ENCODE measurements around the gene GCNT1.
"Not testable (repeated sequence)": the region's sequence is repeated elsewhere in the genome, so short reads cannot be mapped to it uniquely, and the experiment has no call there.

GCNT1 gene

DNA sequence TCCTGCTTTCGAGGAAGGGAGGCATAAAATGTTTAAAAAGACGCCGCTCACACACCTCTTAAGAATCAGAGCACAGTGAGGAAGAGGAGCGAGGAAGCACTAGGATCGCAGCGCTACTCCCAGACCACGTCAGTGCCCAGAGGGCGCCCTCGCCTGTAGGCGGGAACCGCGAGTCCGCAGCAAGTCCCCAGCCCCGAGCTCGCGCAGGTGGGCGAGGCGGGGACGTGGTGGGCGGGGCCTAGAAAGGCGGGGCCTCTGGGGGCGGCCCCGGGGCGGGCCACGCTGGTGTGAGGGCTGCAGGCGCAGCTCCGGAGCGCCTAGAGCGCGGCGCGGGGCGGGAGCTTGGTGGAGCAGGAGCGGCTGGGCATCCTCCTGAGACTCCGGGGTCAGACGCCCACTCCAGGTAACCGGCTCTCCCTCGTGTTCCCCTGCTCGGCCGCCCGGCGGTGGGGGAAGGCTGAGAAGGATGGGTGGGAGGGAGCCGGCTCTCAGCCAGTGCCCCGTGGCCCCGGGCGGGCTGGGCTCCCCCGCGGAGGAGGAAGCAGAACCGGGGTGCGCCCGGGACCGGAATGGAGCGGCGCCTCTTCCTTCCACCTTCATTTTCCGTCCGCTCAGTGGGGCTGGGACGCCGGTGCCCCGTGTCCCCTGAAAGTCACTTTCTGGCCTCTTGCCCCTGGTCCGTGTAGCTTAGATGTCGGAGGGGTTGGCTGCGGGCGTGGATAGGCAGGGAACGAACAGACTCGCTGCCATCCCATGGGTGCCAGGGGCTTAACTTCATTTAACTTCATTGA, at the start of gene GCNT1:
GCNT1 (plus strand) TSS at position 280 of the 791 bp plus-strand sequence. CDS start 43,200 bp downstream, outside the sequence.
- DNase-seq, result peak; percentile 51

- DNase-seq, result no peak
Observed at GRCh38 chr9:76412638-76413037, 46.3 kb upstream of the GCNT1 start.

GRCh38 chr9:76413658-76414057, 45.3 kb upstream of the GCNT1 start:
- DNase-seq, result no peak

- no peak for DNase-seq
Observed at GRCh38 chr9:76414661-76415060, 44.3 kb upstream of the GCNT1 start.

GRCh38 chr9:76415154-76415553, 43.8 kb upstream of the GCNT1 start:
- no peak for DNase-seq

DNA sequence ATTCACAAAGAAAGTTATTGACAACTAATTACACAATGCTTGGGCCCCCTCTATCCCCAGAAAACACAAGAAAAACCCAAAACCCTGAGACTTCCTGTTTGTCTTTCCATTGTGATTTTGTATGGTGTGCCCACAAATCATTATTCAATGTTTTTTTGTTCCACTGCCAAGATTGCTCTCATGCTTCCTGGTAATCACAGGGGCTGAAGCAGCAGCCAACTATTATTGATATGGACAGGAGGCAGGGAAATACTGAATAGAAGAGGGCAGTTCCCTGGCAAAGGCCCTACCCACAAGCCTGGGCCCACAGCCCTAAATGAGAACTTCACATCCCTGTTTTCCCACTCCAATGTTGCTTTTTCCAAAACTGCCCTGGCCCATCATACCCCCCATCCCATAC, 43.3 kb upstream of the GCNT1 start:
- DNase-seq, result no peak

DNA sequence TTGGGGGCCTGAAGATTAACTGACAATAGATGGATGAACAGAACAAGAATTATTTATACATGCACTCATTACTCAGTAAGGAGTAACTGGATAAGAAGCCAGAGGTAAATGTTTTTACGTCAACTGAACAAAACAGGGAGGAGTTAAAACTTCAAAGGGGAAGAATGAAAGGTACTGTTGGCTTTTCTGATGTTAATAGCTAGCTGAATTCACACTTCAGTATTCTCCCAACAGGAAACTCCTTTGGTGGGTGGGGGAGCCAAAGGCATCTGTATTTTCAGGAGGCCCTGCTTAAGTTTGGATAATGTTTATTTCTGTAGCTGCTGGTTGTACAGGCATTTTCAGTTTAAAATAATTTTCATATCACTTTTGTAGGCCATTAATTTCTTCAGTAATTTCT, 41.6 kb upstream of the GCNT1 start:
- DNase-seq, result no peak

- DNase-seq, result no peak
Observed at GRCh38 chr9:76419782-76420380, 39.1 kb upstream of the GCNT1 start.

- no peak for DNase-seq
Observed at GRCh38 chr9:76423216-76424177, 35.5 kb upstream of the GCNT1 start.

GRCh38 chr9:76424491-76424890, 34.5 kb upstream of the GCNT1 start:
- DNase-seq, result no peak

GRCh38 chr9:76425677-76426453, 33.1 kb upstream of the GCNT1 start:
- no peak for DNase-seq

DNA sequence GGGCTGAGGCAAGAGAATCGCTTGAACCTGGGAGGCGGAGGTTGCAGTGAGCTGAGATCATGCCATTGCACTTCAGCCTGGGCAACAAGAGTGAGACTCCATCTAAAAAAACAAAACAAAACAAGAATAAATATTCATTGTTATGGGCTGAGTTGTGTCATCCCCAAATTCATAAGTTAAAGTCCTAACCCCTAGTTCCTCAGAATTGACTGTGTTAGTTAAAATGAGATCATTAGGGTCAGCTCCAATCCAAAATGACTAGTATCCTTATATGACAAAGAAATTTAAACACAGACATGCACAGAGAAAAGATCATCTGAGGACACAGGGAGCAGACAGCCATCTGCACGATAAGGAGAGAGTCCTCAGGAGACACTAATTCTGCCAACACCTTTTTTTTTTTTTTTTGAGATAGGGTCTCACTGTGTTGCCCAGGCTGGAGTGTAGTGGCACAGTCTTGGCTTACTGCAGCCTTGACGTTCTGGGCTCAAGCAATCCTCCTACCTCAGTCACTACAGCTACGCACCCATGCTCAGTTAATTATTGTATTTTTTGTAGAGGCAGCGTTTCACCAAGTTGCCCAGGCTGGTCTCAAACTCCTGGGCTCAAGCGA, 32.1 kb upstream of the GCNT1 start:
- no peak for DNase-seq

GRCh38 chr9:76431601-76432000, 27.4 kb upstream of the GCNT1 start:
- DNase-seq, result no peak

GRCh38 chr9:76433406-76433805, 25.6 kb upstream of the GCNT1 start:
- DNase-seq, result no peak

DNA sequence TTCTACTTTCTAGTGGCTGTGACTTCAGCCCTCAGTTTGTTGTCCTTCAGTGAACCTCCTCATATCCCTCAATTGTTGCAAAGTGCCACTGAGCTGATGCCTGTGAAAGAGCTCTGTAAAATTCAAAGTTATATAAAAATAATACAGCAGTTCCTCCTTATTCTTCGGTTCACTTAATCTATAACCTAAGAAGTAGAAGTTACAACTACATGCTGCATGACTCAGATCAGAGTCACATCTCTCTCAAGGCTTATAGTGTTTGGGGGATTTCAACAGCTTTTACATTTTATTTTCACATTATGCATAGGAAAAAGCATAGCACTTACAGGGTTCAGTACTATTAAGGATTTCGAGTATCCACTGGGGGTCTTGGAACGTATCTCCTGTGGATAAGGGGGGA, 25.1 kb upstream of the GCNT1 start:
- no peak for DNase-seq

GRCh38 chr9:76434897-76435296, 24.1 kb upstream of the GCNT1 start:
- DNase-seq, result not testable (repeated sequence)

DNA sequence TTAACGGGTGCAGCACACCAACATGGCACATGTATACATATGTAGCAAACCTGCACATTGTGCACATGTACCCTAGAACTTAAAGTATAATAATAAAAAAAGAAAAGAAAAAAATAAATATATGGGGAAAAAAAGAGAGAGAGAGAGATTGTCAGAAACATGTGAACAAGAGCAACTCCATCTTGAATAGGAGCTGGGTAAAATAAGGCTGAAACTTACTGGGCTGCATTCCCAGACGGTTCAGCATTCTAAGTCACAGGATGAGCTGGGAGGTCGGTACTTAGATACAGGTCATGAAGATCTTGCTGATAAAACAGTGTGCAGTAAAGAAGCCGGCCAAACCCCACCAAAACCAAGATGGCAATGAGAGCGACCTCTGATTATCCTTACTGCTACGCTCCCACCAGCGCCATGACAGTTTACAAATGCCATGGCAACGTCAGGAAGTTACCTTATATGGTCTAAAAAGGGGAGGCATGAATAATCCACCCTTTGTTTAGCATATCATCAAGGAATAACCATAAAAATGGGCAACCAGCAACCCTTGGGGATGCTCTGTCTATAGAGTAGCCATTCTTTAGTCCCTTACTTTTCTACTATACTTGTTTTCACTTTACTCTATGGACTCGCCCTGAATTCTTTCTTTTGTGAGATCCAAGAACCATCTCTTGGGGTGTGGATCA, 21.8 kb upstream of the GCNT1 start:
- DNase-seq, result not testable (repeated sequence)

DNA sequence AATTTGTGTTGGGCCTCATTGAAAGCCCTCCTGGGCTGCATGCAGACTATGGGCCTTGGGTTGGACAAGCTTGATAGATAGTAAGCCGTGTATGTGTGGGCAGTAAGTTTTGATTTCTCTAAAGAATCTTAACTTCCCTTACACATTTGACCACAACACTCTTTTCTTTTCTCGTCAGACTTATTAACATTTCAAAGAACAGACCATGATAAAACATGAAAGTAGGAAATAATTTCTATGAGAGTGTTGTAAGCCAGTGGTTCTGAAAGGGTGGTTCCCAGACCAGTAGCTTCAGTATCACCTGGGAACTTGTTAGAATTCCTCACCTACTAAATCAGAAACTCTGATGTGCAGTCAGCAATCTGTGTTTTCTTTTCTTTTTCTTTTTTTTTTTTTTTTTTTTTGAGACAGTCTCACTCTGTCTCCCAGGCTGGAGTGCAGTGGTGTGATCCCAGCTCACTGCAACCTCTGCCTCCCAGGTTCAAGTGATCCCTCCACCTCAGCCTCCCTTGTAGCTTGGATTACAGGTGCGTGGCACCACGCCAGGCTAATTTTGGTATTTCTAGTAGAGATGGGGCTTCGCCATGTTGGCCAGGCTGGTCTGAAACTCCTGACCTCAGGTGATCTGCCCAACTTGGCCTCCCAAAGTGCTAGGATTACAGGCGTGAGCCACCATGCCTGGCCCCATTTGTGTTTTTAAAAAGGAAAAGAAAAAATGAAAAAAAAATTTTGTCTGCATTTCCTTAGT, 20.0 kb upstream of the GCNT1 start:
- no peak for DNase-seq

- no peak for DNase-seq
Observed at GRCh38 chr9:76441551-76442322, 17.2 kb upstream of the GCNT1 start.

DNA sequence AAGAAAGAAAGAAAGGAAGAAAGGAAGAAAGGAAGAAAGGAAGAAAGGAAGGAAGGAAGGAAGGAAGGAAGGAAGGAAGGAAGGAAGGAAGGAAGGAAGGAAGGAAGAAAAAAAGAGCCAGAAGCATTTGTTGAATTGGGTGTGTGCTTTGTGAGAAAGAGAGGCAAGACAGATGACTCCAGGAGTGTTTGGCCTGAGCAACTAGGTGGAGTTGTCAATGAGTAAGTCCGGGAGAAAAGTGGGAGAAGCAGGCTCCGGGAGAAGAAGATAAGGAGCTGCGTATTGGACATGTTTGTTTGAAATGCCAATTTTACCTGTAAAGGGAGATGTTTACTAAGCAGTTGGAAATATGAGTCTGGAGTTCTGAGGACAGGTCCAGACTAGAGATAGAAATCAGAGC, 15.1 kb upstream of the GCNT1 start:
- no peak for DNase-seq

Measured in NCI-H2171 (cell line).